Keratinocyte (primary cell): ENCODE measurements around the gene AP3D1. TPM values are rescaled to one million over a fixed set of nuclear protein-coding genes. Genes with fewer than 3 reads are reported as not detected.

ENCODE experiments used
- DNase-seq: peaks from one replicate; pipeline ENCODE4 v3.0.0-alpha.2; 2011; ENCODE audit warnings: low read depth, missing footprints, low spot score
- FAIRE-seq: peaks from 2 replicates; lab custom pipeline; 2011; peaks lifted over from hg19 to GRCh38; lab: Jason Lieb, UNC
- H2AFZ ChIP-seq: 2 replicates; pipeline ENCODE4 v1.6.0; 2012; ENCODE audit warnings: low read length, control low read depth, inconsistent platforms; ENCODE audit not compliant: control insufficient read depth
- H3K27ac ChIP-seq: 2 replicates; pipeline ENCODE4 v1.5.1; 2011; ENCODE audit warnings: low read length; ENCODE audit not compliant: control insufficient read depth, insufficient read depth
- H3K27me3 ChIP-seq: 3 replicates; pipeline ENCODE4 v1.6.0; 2011; ENCODE audit warnings: low read length; ENCODE audit not compliant: control insufficient read depth, insufficient read depth; ENCODE audit errors: extremely low read depth
- H3K36me3 ChIP-seq, 2 experiments: 2 replicates in 1 of 2; 3 replicates in 1 of 2; pipeline ENCODE4 v1.5.1; 2011; ENCODE audit warnings: low read length in 2 of 2, mild to moderate bottlenecking in 1 of 2; ENCODE audit not compliant: control insufficient read depth in 2 of 2, insufficient read depth in 2 of 2; ENCODE audit errors: extremely low read depth in 1 of 2
- H3K4me1 ChIP-seq: 3 replicates; pipeline ENCODE4 v1.5.1; 2011; ENCODE audit warnings: low read length; ENCODE audit not compliant: control insufficient read depth, insufficient read depth; ENCODE audit errors: extremely low read depth
- H3K4me2 ChIP-seq: 3 replicates; pipeline ENCODE4 v1.6.0; 2011; ENCODE audit warnings: low read depth, low read length; ENCODE audit not compliant: control insufficient read depth, insufficient read depth; ENCODE audit errors: extremely low read depth
- H3K4me3 ChIP-seq, 3 experiments: fragments of 200-600 bp in 1 of 3; sonication (generic) in 1 of 3; 2 replicates in 2 of 3; 3 replicates in 1 of 3; pipeline ENCODE4 v1.5.1; 2011 to 2016; ENCODE audit warnings: low read length in 3 of 3, mild to moderate bottlenecking in 3 of 3, control low read depth in 2 of 3, inconsistent platforms in 1 of 3, low read depth in 1 of 3, mixed read lengths in 1 of 3, mixed run types in 1 of 3, moderate library complexity in 1 of 3; ENCODE audit not compliant: control insufficient read depth in 2 of 3, insufficient read depth in 2 of 3; ENCODE audit errors: extremely low read depth in 1 of 3
- H3K79me2 ChIP-seq: 2 replicates; pipeline ENCODE4 v1.6.0; 2012; ENCODE audit warnings: low read length; ENCODE audit not compliant: control insufficient read depth, insufficient read depth
- H3K9ac ChIP-seq: 3 replicates; pipeline ENCODE4 v1.6.0; 2011; ENCODE audit warnings: low read length; ENCODE audit not compliant: control insufficient read depth, insufficient read depth; ENCODE audit errors: extremely low read depth
- H3K9me1 ChIP-seq: 3 replicates; pipeline ENCODE4 v1.6.0; 2011; ENCODE audit warnings: low read length; ENCODE audit not compliant: control insufficient read depth, insufficient read depth; ENCODE audit errors: extremely low read depth
- H3K9me3 ChIP-seq: 2 replicates; pipeline ENCODE4 v1.5.1; 2012; ENCODE audit warnings: low read depth, low read length; ENCODE audit not compliant: control insufficient read depth
- H4K20me1 ChIP-seq: 3 replicates; pipeline ENCODE4 v1.6.0; 2011; ENCODE audit warnings: low read length; ENCODE audit not compliant: control insufficient read depth, insufficient read depth; ENCODE audit errors: extremely low read depth
- EZH2 ChIP-seq: IDR thresholded peaks from one replicate; pipeline ENCODE4 v1.6.1; 2012; ENCODE audit warnings: inconsistent platforms, mild to moderate bottlenecking, low read length, moderate library complexity
- dilution Hi-C: fragments of 300-500 bp; cut with MboI; formaldehyde crosslinking; loops from one replicate; pipeline ENCODE4 v1.7.0; 2020; ENCODE audit warnings: low sequenced_read_pairs; ENCODE audit not compliant: extremely low pct_ligation_motif_present
- polyA plus RNA-seq, 5 experiments: library from polyadenylated mRNA; depleted of rRNA in 3 of 5; stranded (reverse) in 3 of 5; stranded (forward) in 1 of 5; unstranded in 1 of 5; fragments of >200 nt; gene quantifications; 1 replicate in 1 of 5; 2 replicates in 3 of 5; 3 replicates in 1 of 5; pipeline versions ENCODE4 v1.2.1 to v1.2.3, GENCODE V29; 2011 to 2012; ENCODE audit warnings: missing spikeins in 2 of 5, low read depth in 1 of 5, low replicate concordance in 1 of 5
- TF ChIP-seq, protein P1 (sequence below), 3 experiments: IDR thresholded peaks in 1 of 3; conservative IDR thresholded peaks in 1 of 3; optimal IDR thresholded peaks in 1 of 3; 2 replicates in 2 of 3; 3 replicates in 1 of 3; pipeline versions ENCODE3 to v1.5.1; 2011; ENCODE audit warnings: low read length in 3 of 3, mild to moderate bottlenecking in 3 of 3, moderate library complexity in 2 of 3, control low read depth in 1 of 3, inconsistent platforms in 1 of 3; ENCODE audit not compliant: insufficient read depth in 2 of 3; ENCODE audit errors: extremely low read depth in 1 of 3

The AP3D1 gene
- polyA plus RNA-seq, 1 donor (not counting 4 experiments of a cell fraction or from before 2014, with no cell fraction given): 56.1 TPM

DNA sequence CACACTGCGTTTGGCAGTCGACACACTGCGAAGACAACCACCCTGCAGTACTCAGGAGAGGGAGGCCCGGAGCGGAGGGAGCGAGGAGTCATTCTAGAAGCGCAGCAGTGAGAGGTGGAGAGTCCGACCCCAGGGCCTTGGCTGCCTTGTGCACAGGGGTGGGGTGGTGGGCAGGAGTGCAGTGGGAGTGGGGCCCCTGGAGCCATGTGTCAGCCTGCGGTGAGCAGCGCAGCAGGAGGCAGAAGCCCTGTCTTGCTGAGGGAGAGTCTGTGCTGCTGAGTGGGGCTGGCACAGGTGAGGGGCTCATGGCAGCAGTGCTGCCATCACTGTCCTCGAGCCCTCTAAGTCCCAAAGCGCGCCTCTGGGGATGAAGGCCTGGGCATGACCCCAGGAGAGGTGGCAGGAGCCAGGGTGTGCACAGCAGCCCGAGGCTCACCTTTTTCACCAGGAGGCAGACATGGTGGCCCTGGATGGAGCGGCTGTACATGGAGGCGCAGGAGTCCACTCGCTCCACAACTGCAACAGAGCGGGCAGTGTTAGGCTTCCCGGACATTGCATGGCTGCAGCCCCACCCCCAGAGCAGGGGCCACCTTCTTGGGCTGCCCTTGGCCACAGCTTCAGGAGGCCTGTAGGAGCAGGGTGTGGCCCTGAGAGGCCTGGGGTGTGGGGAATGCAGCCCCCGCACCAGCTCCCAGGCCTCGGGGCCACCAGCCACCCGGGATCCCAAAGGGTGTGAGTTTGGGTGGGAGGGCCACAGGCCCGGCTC is 42.9 kb downstream of the AP3D1 start:
- Histone ChIP-seq H2AFZ (no peak overlapping the region), H3K4me1 (no peaks in the 10 kb centered on the region), H3K27me3 (no peaks in the 10 kb centered on the region), H3K9me1 (no peaks in the 10 kb centered on the region), H3K4me3 (no peak overlapping the region), H4K20me1 (peaks cover 10% of the 10 kb centered on the region), H3K9me3 (no peaks in the 10 kb centered on the region), H3K36me3 (peaks cover 42 to 57% of the 10 kb centered on the region in 2 experiments), H3K4me2 (no peak overlapping the region), H3K9ac (no peak overlapping the region), H3K79me2 (peaks cover 16% of the 10 kb centered on the region), H3K27ac (no peak overlapping the region)
- no peak for DNase-seq
- TF ChIP-seq, protein P1, sequence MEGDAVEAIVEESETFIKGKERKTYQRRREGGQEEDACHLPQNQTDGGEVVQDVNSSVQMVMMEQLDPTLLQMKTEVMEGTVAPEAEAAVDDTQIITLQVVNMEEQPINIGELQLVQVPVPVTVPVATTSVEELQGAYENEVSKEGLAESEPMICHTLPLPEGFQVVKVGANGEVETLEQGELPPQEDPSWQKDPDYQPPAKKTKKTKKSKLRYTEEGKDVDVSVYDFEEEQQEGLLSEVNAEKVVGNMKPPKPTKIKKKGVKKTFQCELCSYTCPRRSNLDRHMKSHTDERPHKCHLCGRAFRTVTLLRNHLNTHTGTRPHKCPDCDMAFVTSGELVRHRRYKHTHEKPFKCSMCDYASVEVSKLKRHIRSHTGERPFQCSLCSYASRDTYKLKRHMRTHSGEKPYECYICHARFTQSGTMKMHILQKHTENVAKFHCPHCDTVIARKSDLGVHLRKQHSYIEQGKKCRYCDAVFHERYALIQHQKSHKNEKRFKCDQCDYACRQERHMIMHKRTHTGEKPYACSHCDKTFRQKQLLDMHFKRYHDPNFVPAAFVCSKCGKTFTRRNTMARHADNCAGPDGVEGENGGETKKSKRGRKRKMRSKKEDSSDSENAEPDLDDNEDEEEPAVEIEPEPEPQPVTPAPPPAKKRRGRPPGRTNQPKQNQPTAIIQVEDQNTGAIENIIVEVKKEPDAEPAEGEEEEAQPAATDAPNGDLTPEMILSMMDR (optimal IDR thresholded peaks at IDR 0.05 in 1 of 3, IDR thresholded peaks at IDR 0.05 in 1 of 3, conservative IDR thresholded peaks at IDR 0.05 in 1 of 3; ENCODE audit: extremely low read depth in 1 of 3, insufficient read depth in 2 of 3, low read length in 3 of 3): no peak
- TF ChIP-seq EZH2: no peak
- FAIRE-seq: no peak
- dilution Hi-C loops: no loop called here

DNA sequence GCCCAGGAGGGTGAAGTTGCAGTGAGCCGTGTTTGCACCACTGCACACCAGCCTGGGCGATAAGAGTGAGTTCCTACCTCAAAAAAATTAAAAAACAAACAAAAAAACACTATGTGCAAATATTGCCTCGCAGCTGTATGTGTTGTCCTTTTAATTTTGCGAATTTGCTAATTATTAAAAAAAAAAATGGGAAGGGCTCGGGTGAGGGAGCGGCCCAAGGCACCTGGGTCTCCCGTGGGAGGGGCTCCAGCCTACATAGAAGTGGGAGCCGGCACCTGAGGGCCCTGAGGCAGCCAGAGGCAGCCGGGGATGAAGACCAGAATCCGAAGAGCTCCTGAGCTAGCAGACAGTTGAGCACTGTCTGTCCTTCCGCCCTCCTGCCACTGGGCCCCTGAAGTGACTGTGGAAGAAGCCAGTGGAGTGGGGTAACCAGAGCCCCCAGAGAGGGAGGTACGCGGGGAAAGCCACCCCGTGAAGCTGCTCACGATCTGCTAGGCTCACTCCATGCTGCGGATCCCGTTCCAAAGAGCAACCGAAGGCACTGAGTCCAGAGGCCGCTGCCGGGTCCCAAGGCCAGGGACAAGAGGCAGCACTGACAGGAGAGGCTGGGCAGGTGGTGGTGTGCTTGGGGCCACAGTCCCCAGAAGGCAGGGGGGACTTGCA is 48.2 kb downstream of the AP3D1 start:
- Histone ChIP-seq H3K27ac (no peak overlapping the region), H4K20me1 (peaks cover 10% of the 10 kb centered on the region), H3K9me1 (no peaks in the 10 kb centered on the region), H3K9me3 (no peaks in the 10 kb centered on the region), H3K9ac (no peak overlapping the region), H3K27me3 (no peaks in the 10 kb centered on the region), H3K4me2 (no peak overlapping the region), H3K36me3 (peaks cover 36 to 41% of the 10 kb centered on the region in 2 experiments), H3K4me3 (no peak overlapping the region), H2AFZ (no peak overlapping the region), H3K79me2 (peaks cover 20% of the 10 kb centered on the region), H3K4me1 (no peaks in the 10 kb centered on the region)
- dilution Hi-C loops: no loop called here
- TF ChIP-seq, protein P1 (optimal IDR thresholded peaks at IDR 0.05 in 1 of 3, IDR thresholded peaks at IDR 0.05 in 1 of 3, conservative IDR thresholded peaks at IDR 0.05 in 1 of 3; ENCODE audit: extremely low read depth in 1 of 3, insufficient read depth in 2 of 3, low read length in 3 of 3): no peak
- no peak for TF ChIP-seq EZH2
- FAIRE-seq (no peak), DNase-seq (no peak)
